Anterior cingulate cortex (tissue), 58 donors: ENCODE data around the gene HDAC1.
"Not testable (repeated sequence)": the region's sequence is repeated elsewhere in the genome, so short reads cannot be mapped to it uniquely, and the experiment has no call there.

Source experiments
- DNase-seq, 58 donors: peaks; one replicate each; lab custom pipeline; 2025; lab: John Stamatoyannopoulos, UW

The HDAC1 gene

DNA sequence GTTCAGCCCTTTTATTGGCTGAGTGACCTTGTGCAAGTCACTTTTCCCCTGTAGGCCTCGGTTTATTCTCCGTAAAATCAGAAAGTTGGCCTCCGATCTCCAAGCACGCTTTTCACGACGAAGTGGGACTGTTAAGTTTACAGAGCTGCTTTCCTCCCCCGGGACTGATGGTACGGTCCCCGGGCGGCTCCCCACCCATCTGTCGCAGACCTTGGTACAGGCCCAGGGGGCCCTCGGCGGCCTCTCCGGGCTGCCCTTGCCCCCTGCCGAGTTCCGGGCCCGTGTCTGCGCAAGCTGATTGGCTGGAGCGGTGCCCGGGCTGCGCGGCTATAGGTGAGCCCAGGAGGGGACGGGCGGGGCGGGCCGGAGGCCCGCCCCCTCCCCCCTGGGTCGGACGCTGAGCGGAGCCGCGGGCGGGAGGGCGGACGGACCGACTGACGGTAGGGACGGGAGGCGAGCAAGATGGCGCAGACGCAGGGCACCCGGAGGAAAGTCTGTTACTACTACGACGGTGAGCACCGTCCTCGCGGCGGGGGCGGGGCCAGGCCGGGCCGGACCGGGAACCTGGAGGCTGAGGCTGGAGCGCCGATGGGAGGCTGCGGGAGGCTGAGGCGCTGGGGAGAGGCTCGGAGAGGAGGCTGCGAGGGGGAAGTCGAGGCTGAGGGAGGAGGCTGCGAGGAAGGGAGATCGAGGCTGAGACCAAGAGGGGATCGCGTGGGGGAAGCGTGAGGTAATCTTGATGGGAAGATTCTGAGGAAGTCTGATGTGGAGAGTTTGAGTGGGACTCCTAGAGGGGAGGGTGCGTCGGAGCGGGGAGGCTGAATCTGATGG is at the start of gene HDAC1:
Gene HDAC1 (plus strand): TSS at position 376 of the 831 bp plus-strand sequence. CDS start 87 bp downstream, at position 463.
- peak; percentile 16 to 89 (median 78) for DNase-seq

- DNase-seq, result peak in 34 of 58 donors; percentile 3 to 60 (median 26)
Measured at GRCh38 chr1:32242341-32242851, 49.5 kb upstream of the HDAC1 start.

DNA sequence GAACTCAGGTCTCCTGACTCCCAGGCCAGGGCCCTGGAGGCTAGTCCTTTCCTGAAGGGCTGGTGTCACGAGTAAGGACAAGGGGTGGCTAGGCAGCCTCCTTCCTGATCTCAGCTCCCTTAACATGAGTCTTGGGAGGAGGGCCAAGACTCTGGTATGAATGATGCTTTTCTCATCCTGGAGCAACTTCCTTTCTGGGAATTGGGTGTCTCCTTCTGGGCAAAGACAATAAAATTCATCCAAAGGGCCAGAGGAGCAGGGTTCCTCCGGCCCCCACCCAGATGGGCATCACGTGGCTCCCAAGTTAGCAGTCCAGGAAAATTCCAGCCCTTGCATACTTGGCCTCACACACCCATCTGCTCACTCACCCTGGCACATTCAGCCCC is 45.0 kb upstream of the HDAC1 start, which contains the start of gene FAM167B:
Gene FAM167B (plus strand): TSS at position 335 of the 386 bp plus-strand sequence. CDS start 200 bp downstream, outside the sequence.
- no peak for DNase-seq

- DNase-seq, result no peak
Measured at GRCh38 chr1:32247452-32247851, 44.4 kb upstream of the HDAC1 start.

DNA sequence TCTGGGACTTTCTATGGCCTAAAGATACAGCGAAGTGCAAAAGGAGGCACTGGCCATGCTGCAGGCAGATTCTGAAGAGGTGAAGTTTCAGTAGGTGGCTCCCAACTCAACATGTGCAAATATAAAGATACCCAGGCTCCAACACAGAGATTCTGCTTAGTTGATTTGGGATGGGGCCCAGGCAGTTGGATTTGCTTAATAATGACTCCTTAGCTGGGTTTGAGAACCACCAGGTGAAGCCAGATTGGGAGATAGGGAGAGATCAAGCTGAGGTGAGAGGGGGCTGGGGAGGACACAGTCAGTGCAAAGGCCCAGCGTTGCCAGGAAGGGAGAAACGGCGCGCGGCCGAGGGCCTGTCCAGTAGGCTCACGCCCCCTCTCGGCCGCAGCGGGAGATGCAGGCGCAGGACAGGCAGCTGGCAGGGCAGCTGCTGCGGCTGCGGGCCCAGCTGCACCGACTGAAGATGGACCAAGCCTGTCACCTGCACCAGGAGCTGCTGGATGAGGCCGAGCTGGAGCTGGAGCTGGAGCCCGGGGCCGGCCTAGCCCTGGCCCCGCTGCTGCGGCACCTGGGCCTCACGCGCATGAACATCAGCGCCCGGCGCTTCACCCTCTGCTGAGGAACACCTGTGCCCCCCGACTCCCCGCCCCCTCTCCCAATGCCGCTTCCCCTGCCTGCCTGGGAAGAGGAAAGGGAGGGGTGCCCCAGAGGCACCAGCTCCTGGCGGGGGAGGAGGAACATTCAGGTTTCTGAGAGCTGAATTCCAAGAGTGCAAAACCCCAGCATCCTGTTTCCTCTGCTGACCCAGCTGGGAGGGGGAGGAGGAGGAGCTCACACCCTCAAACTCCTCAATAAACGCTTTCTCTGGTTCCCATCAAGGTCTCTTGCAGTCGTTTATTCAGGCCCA is 43.6 kb upstream of the HDAC1 start:
- DNase-seq, result peak in 14 of 58 donors; percentile 4 to 46 (median 13)

DNA sequence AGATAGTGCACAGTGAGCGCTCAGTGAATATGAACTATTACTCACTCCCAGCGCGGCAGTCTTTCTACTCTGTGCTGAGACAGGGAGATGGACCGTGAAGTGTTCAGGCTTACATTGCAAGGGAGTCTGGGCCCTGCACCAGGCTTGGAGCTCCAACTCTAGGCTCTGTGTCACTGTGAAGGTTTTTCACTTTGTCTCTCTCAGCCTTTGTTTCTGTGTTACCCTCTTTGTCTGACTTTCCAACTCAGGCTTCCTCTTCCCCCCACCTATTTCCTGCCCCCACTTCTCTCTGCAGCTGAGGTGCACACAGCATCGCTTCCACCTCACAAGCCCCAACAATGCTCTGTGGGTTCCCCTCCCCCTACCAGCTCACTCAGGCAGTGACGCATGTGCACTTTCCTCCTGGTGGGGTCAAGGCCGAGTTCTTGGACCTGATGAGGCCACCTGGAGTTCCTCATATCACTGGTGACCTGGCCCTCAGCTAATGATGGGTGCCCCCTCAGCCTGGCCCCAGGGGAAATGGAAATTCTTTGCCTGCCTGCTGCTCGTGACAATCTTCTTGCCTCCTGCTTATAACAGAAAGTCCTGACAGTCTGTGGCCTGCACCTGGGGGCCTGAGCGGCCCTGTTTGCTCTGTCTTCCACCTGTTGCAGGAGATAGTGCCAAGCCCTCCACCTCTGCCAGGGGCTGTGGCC is 41.9 kb upstream of the HDAC1 start:
- no peak for DNase-seq

DNA sequence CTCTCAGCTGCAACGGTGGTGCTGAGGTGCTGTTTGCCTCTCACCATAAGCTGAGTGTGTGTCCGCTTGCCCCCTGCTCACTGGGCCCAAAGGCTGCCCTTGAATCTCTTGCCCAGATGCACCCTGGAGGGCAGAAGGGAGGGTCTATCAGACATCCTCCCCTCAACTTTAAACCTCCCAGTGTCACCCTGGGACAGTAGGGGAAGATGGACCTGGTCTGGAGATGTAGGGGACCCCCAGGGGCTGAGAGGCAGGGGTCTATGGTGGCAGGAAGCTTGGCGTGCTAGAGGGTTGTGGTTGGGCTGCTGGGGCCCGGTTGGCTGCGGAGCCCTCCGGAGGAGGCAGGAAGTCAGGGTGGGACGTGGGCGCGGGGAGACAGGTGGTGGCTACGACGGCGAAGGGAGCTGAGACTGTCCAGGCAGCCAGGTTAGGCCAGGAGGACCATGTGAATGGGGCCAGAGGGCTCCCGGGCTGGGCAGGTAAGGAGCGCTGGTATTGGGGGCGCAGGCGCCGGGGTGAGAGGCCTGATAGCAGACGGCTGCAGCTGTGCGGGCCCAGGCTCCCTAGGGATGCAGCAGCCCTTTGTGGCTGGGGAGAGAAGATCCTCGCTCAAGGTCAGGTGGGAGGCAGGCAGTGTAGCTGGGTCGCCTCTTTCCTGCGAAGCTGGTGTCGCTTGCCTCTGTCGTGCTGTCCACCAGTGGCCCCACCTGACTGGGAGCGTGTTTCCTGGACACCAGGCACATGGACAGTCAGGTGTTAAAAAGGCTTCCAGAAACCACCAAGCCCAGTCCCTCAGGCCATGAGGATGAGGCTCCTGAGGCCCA is 40.8 kb upstream of the HDAC1 start, which contains the start of gene LCK:
Gene LCK (plus strand): TSS at position 373 of the 824 bp plus-strand sequence. CDS start 23,065 bp downstream, outside the sequence.
- no peak for DNase-seq

DNA sequence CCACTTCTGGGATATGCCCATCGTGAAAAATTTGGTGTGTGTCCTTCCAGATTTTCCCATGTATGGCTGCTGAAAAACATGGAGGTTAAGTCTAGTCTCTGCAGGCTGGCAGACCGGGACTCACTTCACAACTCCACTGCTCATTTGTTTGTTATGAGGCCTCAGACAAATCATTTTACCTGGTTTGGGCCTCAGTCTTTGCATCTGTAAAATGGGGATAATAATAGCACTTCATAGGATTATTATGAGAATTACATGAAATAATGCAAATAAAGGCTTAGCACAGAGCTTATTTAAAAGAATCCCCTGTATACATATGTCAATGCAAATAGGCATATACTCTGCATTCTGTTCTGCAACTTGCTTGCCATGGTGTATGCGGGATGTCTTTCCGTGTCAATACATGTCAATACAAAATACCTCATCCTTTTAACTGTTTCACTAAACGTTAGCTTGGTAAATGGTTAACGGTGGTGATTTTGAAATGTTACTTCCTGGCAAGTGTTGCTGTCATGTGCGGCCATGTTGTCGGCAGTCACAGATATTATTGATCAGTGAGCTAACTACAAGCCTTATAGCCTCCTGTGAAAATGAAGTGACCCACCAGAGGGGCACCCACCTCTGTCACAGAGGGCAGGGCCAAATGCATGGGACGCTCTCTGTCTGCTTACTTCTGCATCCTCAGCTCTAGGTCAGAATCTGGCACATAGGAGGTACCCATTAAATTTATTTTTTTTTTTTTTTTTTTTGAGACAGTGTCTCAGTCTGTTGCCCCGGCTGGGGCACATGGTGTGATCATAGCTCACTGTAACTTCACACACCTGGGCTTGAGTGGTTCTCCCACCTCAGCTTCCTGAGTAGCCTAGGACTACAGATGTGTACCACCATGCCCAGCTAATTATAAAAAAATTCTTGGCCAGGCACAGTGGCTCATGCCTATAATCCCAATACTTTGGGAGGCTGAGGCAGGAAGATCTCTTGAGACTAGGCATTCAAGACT is 36.5 kb upstream of the HDAC1 start:
- DNase-seq, result no peak

DNA sequence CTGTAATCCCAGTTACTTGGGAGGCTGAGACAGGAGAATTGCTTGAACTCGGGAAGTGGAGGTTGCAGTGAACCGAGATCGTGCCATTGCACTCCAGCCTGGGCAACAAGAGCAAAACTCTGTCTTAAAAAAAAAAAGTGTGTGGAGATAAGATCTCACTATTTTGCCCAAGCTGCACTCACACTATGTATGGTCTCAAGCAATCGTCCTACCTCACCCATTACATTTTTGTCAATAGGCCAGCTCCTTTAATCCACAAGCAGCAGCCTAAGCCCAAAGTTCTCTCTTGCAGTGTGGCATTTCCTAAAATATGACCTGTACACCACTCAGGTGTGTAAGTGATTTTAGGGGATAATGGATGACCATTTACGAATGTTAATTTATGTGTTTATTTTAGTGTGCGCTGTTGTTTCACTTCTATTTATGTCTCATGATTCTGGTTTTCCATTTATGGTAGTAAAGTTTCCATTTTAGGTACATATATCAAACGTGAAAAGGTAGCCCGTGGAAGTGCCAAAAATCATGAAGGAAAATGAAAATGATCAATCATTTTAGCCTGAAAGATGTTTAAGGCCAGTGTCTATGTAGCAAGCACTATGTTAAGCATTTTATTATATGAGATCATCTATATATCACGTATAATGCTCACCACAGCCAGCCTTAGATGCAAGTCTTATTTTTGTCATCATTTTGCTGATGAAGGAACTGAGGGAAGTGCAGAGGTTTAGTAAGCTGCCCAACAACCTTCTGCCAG is 35.2 kb upstream of the HDAC1 start:
- no peak for DNase-seq

DNA sequence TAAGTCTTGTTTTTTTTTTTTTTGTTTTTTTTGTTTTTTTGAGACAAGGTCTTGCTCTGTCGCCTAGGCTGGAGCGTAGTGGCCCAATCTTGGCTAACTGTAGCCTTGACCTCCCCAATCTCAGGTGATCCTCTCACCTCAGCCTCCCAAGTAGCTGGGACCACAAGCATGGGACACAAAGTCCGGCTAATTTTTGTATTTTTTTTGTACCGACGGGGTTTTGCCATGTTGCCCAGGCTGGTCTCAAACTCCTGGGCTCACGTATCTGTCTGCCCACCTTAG is 34.7 kb upstream of the HDAC1 start:
- no peak for DNase-seq

GRCh38 chr1:32263236-32263593 is 28.7 kb upstream of the HDAC1 start:
- not testable (repeated sequence) for DNase-seq

- no peak for DNase-seq
Measured at GRCh38 chr1:32263744-32264143, 28.1 kb upstream of the HDAC1 start.

GRCh38 chr1:32265846-32266245 is 26.0 kb upstream of the HDAC1 start:
- DNase-seq, result no peak

- no peak for DNase-seq
Measured at GRCh38 chr1:32266921-32267591, 24.8 kb upstream of the HDAC1 start.

- no peak for DNase-seq
Measured at GRCh38 chr1:32269744-32270143, 22.1 kb upstream of the HDAC1 start.

DNA sequence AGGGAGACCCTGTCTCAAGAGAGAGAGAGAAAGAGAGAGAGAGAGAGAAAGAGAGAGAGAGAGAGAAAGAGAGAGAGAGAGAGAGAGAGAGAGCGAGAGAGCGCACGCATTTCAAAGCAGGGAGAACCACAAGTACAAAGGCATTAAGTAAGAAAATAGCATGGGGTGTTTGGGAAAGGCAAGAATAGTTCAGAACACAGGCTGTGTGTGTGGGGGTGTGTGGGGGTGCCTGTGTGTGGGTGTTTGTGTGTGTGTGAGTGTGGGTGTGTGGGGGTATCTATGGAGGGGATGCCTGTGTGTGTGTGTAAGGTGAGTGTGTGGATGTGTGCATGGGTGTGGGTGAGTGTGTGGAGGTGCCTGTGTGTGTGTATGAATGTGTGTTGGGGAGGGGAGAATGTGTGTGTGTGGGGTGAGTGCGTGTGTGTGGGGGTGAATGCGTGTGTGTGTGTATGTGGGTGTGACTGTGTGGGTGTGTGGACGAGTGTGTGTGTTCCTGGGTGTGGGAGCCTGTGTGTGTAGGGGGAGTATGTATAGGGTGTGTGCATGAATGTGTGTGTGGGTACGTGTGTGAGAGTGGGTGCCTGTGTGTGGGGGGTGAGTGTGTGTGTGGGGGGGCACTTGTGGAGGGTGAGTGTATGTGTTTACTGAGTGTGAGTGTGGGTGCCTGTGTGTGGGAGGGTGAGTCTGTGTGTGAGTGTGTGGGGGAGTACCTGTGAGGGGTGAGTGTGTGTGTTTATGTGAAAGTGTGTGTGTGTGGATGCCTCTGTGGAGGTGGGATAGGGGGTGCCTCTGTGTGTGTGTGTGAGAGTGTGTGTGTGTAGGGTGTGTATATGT is 19.1 kb upstream of the HDAC1 start:
- DNase-seq, result peak in 2 of 58 donors; percentile 12 to 39
